HEK293T (cell line): ENCODE data around the gene PCSK5.

Experiments
- CTCF ChIA-PET: fragments of 350-600 bp; formaldehyde crosslinking; extraction: SDS; loops from one replicate; lab custom pipeline; 2021; ENCODE audit warnings: antibody characterized with exemption, inconsistent platforms; lab: Yijun Ruan, JAX
- POLR2A ChIA-PET: fragments of 350-600 bp; formaldehyde crosslinking; extraction: SDS; loops from one replicate; lab custom pipeline; 2020; ENCODE audit warnings: antibody characterized with exemption, inconsistent platforms; lab: Yijun Ruan, JAX
- DNase-seq: peaks from one replicate; pipeline ENCODE4 v3.0.0; 2012; ENCODE audit warnings: mixed read lengths; ENCODE audit errors: extremely low spot score
- ARNT ChIP-seq: fragments of 450-650 bp; IDR thresholded peaks from 2 replicates; pipeline ENCODE4 v1.6.1; 2017; ENCODE audit warnings: mild to moderate bottlenecking
- BHLHE40 ChIP-seq: fragments of 450-650 bp; IDR thresholded peaks from 2 replicates; pipeline ENCODE4 v1.6.1; 2016; ENCODE audit warnings: mild to moderate bottlenecking, moderate library complexity, borderline replicate concordance
- CTBP1 ChIP-seq: fragments of 450-650 bp; IDR thresholded peaks from 2 replicates; pipeline ENCODE4 v1.6.1; 2016; ENCODE audit warnings: borderline replicate concordance
- ELF4 ChIP-seq: fragments of 450-650 bp; IDR thresholded peaks from 2 replicates; pipeline ENCODE4 v1.6.1; 2017; ENCODE audit warnings: antibody characterized with exemption
- FOXA1 ChIP-seq: fragments of 450-650 bp; IDR thresholded peaks from 2 replicates; pipeline ENCODE4 v1.6.1; 2016; ENCODE audit warnings: mild to moderate bottlenecking
- FOXK2 ChIP-seq: fragments of 450-650 bp; IDR thresholded peaks from 2 replicates; pipeline ENCODE4 v1.6.1; 2016; ENCODE audit warnings: mild to moderate bottlenecking
- FOXM1 ChIP-seq: fragments of 450-650 bp; IDR thresholded peaks from 2 replicates; pipeline ENCODE4 v1.6.1; 2017; ENCODE audit warnings: mild to moderate bottlenecking, borderline replicate concordance
- HDGF ChIP-seq: fragments of 450-650 bp; IDR thresholded peaks from 2 replicates; pipeline ENCODE4 v1.6.1; 2017; ENCODE audit warnings: antibody characterized with exemption, borderline replicate concordance
- L3MBTL2 ChIP-seq: fragments of 450-650 bp; conservative IDR thresholded peaks from 2 replicates; pipeline ENCODE4 v1.6.1; 2016; ENCODE audit warnings: mild to moderate bottlenecking
- LEF1 ChIP-seq: fragments of 450-650 bp; IDR thresholded peaks from 2 replicates; pipeline ENCODE4 v1.6.1; 2017; ENCODE audit warnings: mild to moderate bottlenecking, borderline replicate concordance
- NFRKB ChIP-seq: fragments of 450-650 bp; IDR thresholded peaks from 2 replicates; pipeline ENCODE4 v1.6.1; 2016; ENCODE audit warnings: mild to moderate bottlenecking, moderate library complexity
- PKNOX1 ChIP-seq: fragments of 450-650 bp; IDR thresholded peaks from 2 replicates; pipeline ENCODE4 v1.6.1; 2016
- SP1 ChIP-seq: fragments of 450-650 bp; IDR thresholded peaks from 2 replicates; pipeline ENCODE4 v1.6.1; 2017
- SUZ12 ChIP-seq: fragments of 450-650 bp; IDR thresholded peaks from 2 replicates; pipeline ENCODE4 v1.6.1; 2016; ENCODE audit warnings: mild to moderate bottlenecking
- TARDBP ChIP-seq: fragments of 450-650 bp; IDR thresholded peaks from 2 replicates; pipeline ENCODE4 v1.6.1; 2016
- ZNF384 ChIP-seq: fragments of 450-650 bp; IDR thresholded peaks from 2 replicates; pipeline ENCODE4 v1.6.1; 2016

PCSK5 gene

GRCh38 chr9:76338418-76338817, 447.9 kb downstream of the PCSK5 start:
- POLR2A ChIA-PET: interaction anchor here (1.4 kb wide), 1 partner anchor 8 kb away, joined by 4 read pairs; no protein-coding TSS in a partner anchor
- no peak for DNase-seq

GRCh38 chr9:76341616-76342015, 451.1 kb downstream of the PCSK5 start:
- CTCF ChIA-PET: no interaction called here
- TF ChIP-seq SUZ12 (no peak), FOXK2 (no peak), CTBP1 (no peak), L3MBTL2 (no peak), ELF4 (no peak), BHLHE40 (no peak)
- POLR2A ChIA-PET: no interaction called here
- no peak for DNase-seq

More at GRCh38 chr9:76338418-76338817, 447.9 kb downstream of the PCSK5 start:
- CTCF ChIA-PET: no interaction called here
- TF ChIP-seq CTBP1 (no peak), TARDBP (no peak), SUZ12 (no peak), ELF4 (no peak), HDGF (no peak), FOXA1 (no peak), NFRKB (no peak), ARNT (no peak), L3MBTL2 (no peak)

- no peak for TF ChIP-seq ZNF384
- TF ChIP-seq BHLHE40: no peak
- TF ChIP-seq ELF4: no peak
- TF ChIP-seq FOXA1: no peak
- TF ChIP-seq SP1: no peak
- no peak for TF ChIP-seq LEF1
- no peak for TF ChIP-seq PKNOX1
- no peak for TF ChIP-seq CTBP1
- TF ChIP-seq FOXK2: no peak
- DNase-seq: no peak
- ChIA-PET CTCF (no interaction called here), POLR2A (no interaction called here)
Measured at GRCh38 chr9:76342201-76342600, 451.7 kb downstream of the PCSK5 start.

GRCh38 chr9:76342858-76343257, 452.4 kb downstream of the PCSK5 start:
- POLR2A ChIA-PET: no interaction called here
- no peak for DNase-seq
- no peak for TF ChIP-seq TARDBP
- no peak for TF ChIP-seq ZNF384
- no peak for TF ChIP-seq FOXA1
- no peak for TF ChIP-seq BHLHE40
- TF ChIP-seq SUZ12: no peak
- no peak for TF ChIP-seq ARNT
- no peak for TF ChIP-seq SP1
- no peak for TF ChIP-seq FOXM1
- no peak for TF ChIP-seq L3MBTL2
- TF ChIP-seq LEF1: no peak
- no peak for TF ChIP-seq ELF4
- CTCF ChIA-PET: no interaction called here

- DNase-seq: no peak
- ChIA-PET CTCF (no interaction called here), POLR2A (no interaction called here)
- TF ChIP-seq FOXK2 (no peak), BHLHE40 (no peak)
Measured at GRCh38 chr9:76349865-76350264, 459.4 kb downstream of the PCSK5 start.

- no peak for TF ChIP-seq NFRKB
- DNase-seq: no peak
- ChIA-PET CTCF (no interaction called here), POLR2A (interaction anchor here (0.7 kb wide), 1 partner anchor 21 kb away, joined by 3 read pairs; no protein-coding TSS in a partner anchor)
Measured at GRCh38 chr9:76351006-76351405, 460.5 kb downstream of the PCSK5 start.

- DNase-seq: no peak
- no peak for TF ChIP-seq HDGF
- no peak for TF ChIP-seq SUZ12
- no peak for TF ChIP-seq PKNOX1
- TF ChIP-seq FOXK2: no peak
- TF ChIP-seq NFRKB: no peak
- no peak for TF ChIP-seq FOXA1
- TF ChIP-seq LEF1: no peak
- TF ChIP-seq TARDBP: no peak
- no peak for TF ChIP-seq L3MBTL2
- TF ChIP-seq BHLHE40: no peak
- TF ChIP-seq ELF4: no peak
- no peak for TF ChIP-seq FOXM1
- no peak for TF ChIP-seq SP1
- no peak for TF ChIP-seq ARNT
- no peak for TF ChIP-seq CTBP1
- no peak for TF ChIP-seq ZNF384
- CTCF ChIA-PET: no interaction called here
- POLR2A ChIA-PET: interaction anchor here (1.9 kb wide), 1 partner anchor 42 kb away, joined by 6 read pairs; the partner anchor contains the start of gene RFK
Measured at GRCh38 chr9:76352026-76352620, 461.6 kb downstream of the PCSK5 start.

GRCh38 chr9:76353280-76353679, 462.8 kb downstream of the PCSK5 start:
- ChIA-PET CTCF (no interaction called here), POLR2A (interaction anchor here (1.9 kb wide), 1 partner anchor 41 kb away, joined by 6 read pairs; the partner anchor contains the start of gene RFK)
- TF ChIP-seq PKNOX1 (no peak), FOXA1 (no peak), FOXK2 (no peak), LEF1 (no peak), CTBP1 (no peak), BHLHE40 (no peak), FOXM1 (no peak), SP1 (no peak), TARDBP (no peak), L3MBTL2 (no peak), NFRKB (no peak), ELF4 (no peak), ARNT (no peak), SUZ12 (no peak), HDGF (no peak), ZNF384 (no peak)
- DNase-seq: no peak
